ENCODE results near the gene BICC1. TPM values are rescaled to one million over a fixed set of nuclear protein-coding genes. Genes with fewer than 3 reads are reported as not detected.

The BICC1 gene
- total RNA-seq, 1 donor, result 210 TPM

DNA sequence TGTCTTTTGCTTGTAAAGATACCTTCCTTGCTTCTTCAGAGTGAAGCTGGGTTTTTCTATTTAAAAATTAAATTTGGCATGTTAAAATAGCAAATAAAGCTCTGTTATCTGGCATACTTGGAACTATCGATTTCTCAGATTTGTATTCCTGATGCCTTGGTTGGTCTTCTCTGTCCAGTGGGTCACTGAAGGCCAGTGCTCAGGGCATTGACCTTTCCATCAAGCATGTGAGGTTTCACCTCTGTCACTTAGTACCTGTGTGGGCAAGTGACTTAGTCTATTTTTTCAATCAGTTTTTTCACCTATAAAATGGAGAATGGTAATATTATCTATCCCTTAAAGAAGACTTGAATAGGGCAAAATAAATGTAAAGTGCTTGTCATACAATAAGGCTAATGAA, 311.3 kb downstream of the BICC1 start:
- Histone ChIP-seq H3K4me1 (ENCODE audit: insufficient read depth, low read length) (peaks cover 18% of the 10 kb centered on the region), H3K36me3 (ENCODE audit: insufficient read depth, low read length) (peaks cover 45% of the 10 kb centered on the region)
- DNase-seq (ENCODE audit: insufficient read length, low spot score, missing footprints), result no peak

DNA sequence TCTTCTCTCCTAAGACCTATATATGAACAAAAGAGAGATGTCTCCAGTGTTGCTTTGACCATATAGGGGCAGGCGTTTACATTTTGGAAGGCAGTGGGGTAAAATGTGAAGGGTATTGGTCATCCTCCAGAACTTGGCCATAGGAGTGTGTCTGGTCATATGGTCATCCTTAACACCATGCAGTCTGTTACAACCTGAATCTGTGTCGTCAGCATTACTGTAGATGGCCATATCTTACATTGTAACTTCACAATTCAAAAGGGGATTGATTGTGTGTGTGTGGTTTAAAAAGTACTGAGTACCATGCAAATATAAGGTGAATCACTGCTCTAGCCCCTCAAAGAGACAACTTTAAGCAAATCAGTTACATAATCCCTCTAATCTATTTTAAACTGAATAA, 311.7 kb downstream of the BICC1 start:
- Histone ChIP-seq H3K27me3 (ENCODE audit: insufficient read depth, low read length) (no peaks in the 10 kb centered on the region), H3K4me1 (ENCODE audit: insufficient read depth, low read length) (peaks cover 16% of the 10 kb centered on the region), H2AFZ (ENCODE audit: low read length) (no peak overlapping the region), H3K4me3 (ENCODE audit: insufficient read depth, low read length) (no peak overlapping the region), H4K20me1 (ENCODE audit: insufficient read depth, low read length) (no peaks in the 10 kb centered on the region), H3K9me3 (ENCODE audit: low read depth, low read length) (no peaks in the 10 kb centered on the region), H3K27ac (ENCODE audit: low read depth, low read length) (no peak overlapping the region), H3K79me2 (ENCODE audit: insufficient read depth, low read length) (no peaks in the 10 kb centered on the region), H3K4me2 (ENCODE audit: insufficient read depth, low read length) (no peak overlapping the region), H3K36me3 (ENCODE audit: insufficient read depth, low read length) (peaks cover 45% of the 10 kb centered on the region)
- TF ChIP-seq, protein P1, sequence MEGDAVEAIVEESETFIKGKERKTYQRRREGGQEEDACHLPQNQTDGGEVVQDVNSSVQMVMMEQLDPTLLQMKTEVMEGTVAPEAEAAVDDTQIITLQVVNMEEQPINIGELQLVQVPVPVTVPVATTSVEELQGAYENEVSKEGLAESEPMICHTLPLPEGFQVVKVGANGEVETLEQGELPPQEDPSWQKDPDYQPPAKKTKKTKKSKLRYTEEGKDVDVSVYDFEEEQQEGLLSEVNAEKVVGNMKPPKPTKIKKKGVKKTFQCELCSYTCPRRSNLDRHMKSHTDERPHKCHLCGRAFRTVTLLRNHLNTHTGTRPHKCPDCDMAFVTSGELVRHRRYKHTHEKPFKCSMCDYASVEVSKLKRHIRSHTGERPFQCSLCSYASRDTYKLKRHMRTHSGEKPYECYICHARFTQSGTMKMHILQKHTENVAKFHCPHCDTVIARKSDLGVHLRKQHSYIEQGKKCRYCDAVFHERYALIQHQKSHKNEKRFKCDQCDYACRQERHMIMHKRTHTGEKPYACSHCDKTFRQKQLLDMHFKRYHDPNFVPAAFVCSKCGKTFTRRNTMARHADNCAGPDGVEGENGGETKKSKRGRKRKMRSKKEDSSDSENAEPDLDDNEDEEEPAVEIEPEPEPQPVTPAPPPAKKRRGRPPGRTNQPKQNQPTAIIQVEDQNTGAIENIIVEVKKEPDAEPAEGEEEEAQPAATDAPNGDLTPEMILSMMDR (IDR thresholded peaks at IDR 0.05; ENCODE audit: extremely low read depth, low read depth, low read length), result no peak
- no peak for DNase-seq (ENCODE audit: insufficient read length, low spot score, missing footprints)

More for the DNA sequence above, 311.3 kb downstream of the BICC1 start:
- TF ChIP-seq, protein P1 (IDR thresholded peaks at IDR 0.05; ENCODE audit: extremely low read depth, low read depth, low read length), result no peak
- Histone ChIP-seq H3K4me2 (ENCODE audit: insufficient read depth, low read length) (no peak overlapping the region), H3K4me3 (ENCODE audit: insufficient read depth, low read length) (no peak overlapping the region), H2AFZ (ENCODE audit: low read length) (no peak overlapping the region), H3K27ac (ENCODE audit: low read depth, low read length) (no peak overlapping the region), H3K9me3 (ENCODE audit: low read depth, low read length) (no peaks in the 10 kb centered on the region), H4K20me1 (ENCODE audit: insufficient read depth, low read length) (no peaks in the 10 kb centered on the region), H3K79me2 (ENCODE audit: insufficient read depth, low read length) (no peaks in the 10 kb centered on the region), H3K27me3 (ENCODE audit: insufficient read depth, low read length) (no peaks in the 10 kb centered on the region)

DNA sequence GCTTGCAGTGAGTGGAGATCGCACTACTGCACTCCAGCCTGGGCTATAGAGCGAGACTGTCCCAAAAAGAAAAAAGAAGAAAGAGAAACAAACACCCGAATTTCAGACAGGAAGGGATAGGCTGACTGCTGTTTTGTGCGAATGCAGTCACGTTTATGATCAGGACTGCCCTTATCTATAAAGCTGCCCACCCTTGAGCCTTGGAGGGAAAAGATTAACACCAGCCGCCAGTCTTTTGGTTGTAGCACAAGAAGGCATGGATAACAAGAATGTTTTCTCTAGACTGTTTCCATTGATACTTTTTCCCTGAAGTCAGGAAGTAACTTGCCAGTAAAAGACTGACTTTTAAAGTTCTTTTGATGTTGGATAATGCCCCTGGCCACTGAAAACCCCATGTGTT, 314.0 kb downstream of the BICC1 start:
- Histone ChIP-seq H3K79me2 (ENCODE audit: insufficient read depth, low read length) (no peaks in the 10 kb centered on the region), H3K9me3 (ENCODE audit: low read depth, low read length) (no peaks in the 10 kb centered on the region), H3K36me3 (ENCODE audit: insufficient read depth, low read length) (peaks cover 34% of the 10 kb centered on the region), H3K27ac (ENCODE audit: low read depth, low read length) (no peak overlapping the region), H3K27me3 (ENCODE audit: insufficient read depth, low read length) (no peaks in the 10 kb centered on the region), H2AFZ (ENCODE audit: low read length) (no peak overlapping the region), H3K4me2 (ENCODE audit: insufficient read depth, low read length) (no peak overlapping the region), H4K20me1 (ENCODE audit: insufficient read depth, low read length) (no peaks in the 10 kb centered on the region), H3K4me1 (ENCODE audit: insufficient read depth, low read length) (no peaks in the 10 kb centered on the region), H3K4me3 (ENCODE audit: insufficient read depth, low read length) (no peak overlapping the region)
- no peak for DNase-seq (ENCODE audit: insufficient read length, low spot score, missing footprints)
- TF ChIP-seq, protein P1 (IDR thresholded peaks at IDR 0.05; ENCODE audit: extremely low read depth, low read depth, low read length), result no peak

DNA sequence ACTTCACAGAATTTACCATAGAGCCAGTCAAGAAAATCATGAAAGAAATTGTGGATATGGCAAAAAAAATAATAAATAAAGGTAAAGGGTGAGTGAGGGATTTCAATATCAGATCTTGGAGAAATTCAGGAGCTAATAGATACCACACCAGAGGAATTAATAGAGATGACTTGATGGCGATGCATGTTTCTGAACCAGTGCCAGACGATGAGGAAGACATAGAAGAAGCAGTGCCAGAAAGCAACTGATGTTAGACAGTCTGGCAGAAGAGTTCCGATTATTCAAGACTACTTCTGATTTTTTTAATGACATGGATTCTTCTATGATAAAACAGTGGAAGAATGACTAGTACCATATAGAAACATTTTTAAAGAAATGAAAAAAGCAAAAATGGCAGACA, 314.7 kb downstream of the BICC1 start:
- TF ChIP-seq, protein P1 (IDR thresholded peaks at IDR 0.05; ENCODE audit: extremely low read depth, low read depth, low read length), result no peak
- Histone ChIP-seq H3K4me1 (ENCODE audit: insufficient read depth, low read length) (no peaks in the 10 kb centered on the region), H3K9me3 (ENCODE audit: low read depth, low read length) (no peaks in the 10 kb centered on the region), H2AFZ (ENCODE audit: low read length) (no peak overlapping the region), H3K36me3 (ENCODE audit: insufficient read depth, low read length) (peaks cover 33% of the 10 kb centered on the region), H3K79me2 (ENCODE audit: insufficient read depth, low read length) (no peaks in the 10 kb centered on the region), H3K27me3 (ENCODE audit: insufficient read depth, low read length) (no peaks in the 10 kb centered on the region), H3K4me2 (ENCODE audit: insufficient read depth, low read length) (no peak overlapping the region), H3K4me3 (ENCODE audit: insufficient read depth, low read length) (no peak overlapping the region), H3K27ac (ENCODE audit: low read depth, low read length) (no peak overlapping the region), H4K20me1 (ENCODE audit: insufficient read depth, low read length) (no peaks in the 10 kb centered on the region)
- DNase-seq (ENCODE audit: insufficient read length, low spot score, missing footprints), result no peak

Measured in osteoblast (primary cell).